CD4-positive, alpha-beta T cell treated with Interferon alpha-2 for 1 hour (primary cell): ENCODE results near the gene BMP7.

ENCODE experiments used
- DNase-seq, 2 donors: peaks; one replicate each; pipeline ENCODE4 v3.0.0-alpha.2; 2020 to 2022

BMP7 gene

GRCh38 chr20:57139342-57140093 lies 126.9 kb downstream of the BMP7 start:
- DNase-seq, result no peak

- no peak for DNase-seq
Observed at GRCh38 chr20:57138198-57138995, 128.0 kb downstream of the BMP7 start.

GRCh38 chr20:57137676-57138075 lies 128.8 kb downstream of the BMP7 start:
- DNase-seq, result no peak

- DNase-seq, result no peak
Observed at GRCh38 chr20:57136734-57137133, 129.7 kb downstream of the BMP7 start.

GRCh38 chr20:57135875-57136274 lies 130.6 kb downstream of the BMP7 start:
- no peak for DNase-seq

GRCh38 chr20:57134804-57135203 lies 131.6 kb downstream of the BMP7 start:
- DNase-seq, result no peak

GRCh38 chr20:57133926-57134650 lies 132.4 kb downstream of the BMP7 start:
- DNase-seq, result no peak

GRCh38 chr20:57131601-57132391 lies 134.6 kb downstream of the BMP7 start:
- DNase-seq, result no peak

- DNase-seq, result no peak
Observed at GRCh38 chr20:57131077-57131476, 135.4 kb downstream of the BMP7 start.

- DNase-seq, result no peak
Observed at GRCh38 chr20:57130160-57130772, 136.2 kb downstream of the BMP7 start.

GRCh38 chr20:57129303-57129702 lies 137.1 kb downstream of the BMP7 start:
- DNase-seq, result no peak

GRCh38 chr20:57128044-57128757 lies 138.2 kb downstream of the BMP7 start:
- no peak for DNase-seq

GRCh38 chr20:57126481-57127092 lies 139.9 kb downstream of the BMP7 start:
- no peak for DNase-seq

- no peak for DNase-seq
Observed at GRCh38 chr20:57124800-57125517, 141.5 kb downstream of the BMP7 start.

- DNase-seq, result no peak
Observed at GRCh38 chr20:57124366-57124765, 142.1 kb downstream of the BMP7 start.

GRCh38 chr20:57123504-57123903 lies 142.9 kb downstream of the BMP7 start:
- DNase-seq, result no peak

GRCh38 chr20:57122536-57123489 lies 143.6 kb downstream of the BMP7 start:
- DNase-seq, result no peak

GRCh38 chr20:57118964-57119363 lies 147.5 kb downstream of the BMP7 start:
- DNase-seq, result no peak
